IMR-90 (cell line): ENCODE measurements around the gene CHPT1. TPM values are rescaled to one million over a fixed set of nuclear protein-coding genes. Genes with fewer than 3 reads are reported as not detected.

Source experiments
- ATAC-seq: fragments of 200-7000 bp; cut with Tn5 transposase; 2 replicates; pipeline ENCODE4 v1.9.1; 2020; ENCODE audit warnings: low read depth, mild to moderate bottlenecking, moderate library complexity
- BruUV-seq: library from RNA; stranded (reverse); fragments of 400-500 nt; replicated peaks from 2 replicates; lab custom pipeline; 2021; lab: Mats Ljungman, UMichigan
- CTCF ChIA-PET: fragments of 300-600 bp; formaldehyde crosslinking; extraction: SDS; loops from one replicate; lab custom pipeline; 2021; ENCODE audit warnings: antibody characterized with exemption; lab: Yijun Ruan, JAX
- POLR2A ChIA-PET: fragments of 300-600 bp; sonication (Branson Sonifier 250); formaldehyde crosslinking; loops from one replicate; lab custom pipeline; 2022; ENCODE audit warnings: antibody characterized with exemption; ENCODE audit not compliant: unreplicated experiment; lab: Charles Lee
- DNase-seq: peaks from one replicate; pipeline ENCODE4 v3.0.0; 2013
- H2AFZ ChIP-seq: replicated peaks from 2 replicates; pipeline ENCODE3; 2013; ENCODE audit warnings: low read length, mild to moderate bottlenecking; ENCODE audit not compliant: poor library complexity
- H2AK5ac ChIP-seq: 2 replicates; pipeline ENCODE4 v1.6.1; 2013; ENCODE audit warnings: low read depth, low read length, inconsistent platforms
- H2AK9ac ChIP-seq: replicated peaks from 2 replicates; pipeline ENCODE3; 2013; ENCODE audit warnings: mild to moderate bottlenecking, low read depth, low read length, moderate library complexity; ENCODE audit not compliant: poor library complexity
- H2BK120ac ChIP-seq: 2 replicates; pipeline ENCODE4 v1.6.1; 2013; ENCODE audit warnings: low read depth, low read length, inconsistent platforms
- H2BK15ac ChIP-seq: 3 replicates; pipeline ENCODE4 v1.6.1; 2013; ENCODE audit warnings: low read depth, low read length, inconsistent platforms
- H2BK20ac ChIP-seq: 2 replicates; pipeline ENCODE4 v1.6.1; 2013; ENCODE audit warnings: low read depth, mild to moderate bottlenecking, inconsistent platforms, low read length, moderate library complexity
- H2BK5ac ChIP-seq: 2 replicates; pipeline ENCODE4 v1.6.1; 2013; ENCODE audit warnings: mild to moderate bottlenecking, low read depth, low read length, inconsistent platforms; ENCODE audit not compliant: poor library complexity, severe bottlenecking
- H3K14ac ChIP-seq: replicated peaks from 2 replicates; pipeline ENCODE4 v1.6.1; 2013; ENCODE audit warnings: low read depth, low read length, inconsistent platforms
- H3K18ac ChIP-seq: 2 replicates; pipeline ENCODE4 v1.6.1; 2013; ENCODE audit warnings: low read depth, low read length, control low read depth
- H3K23ac ChIP-seq: 2 replicates; pipeline ENCODE4 v1.6.1; 2013; ENCODE audit warnings: low read depth, low read length, inconsistent platforms
- H3K27ac ChIP-seq: 2 replicates; pipeline ENCODE4 v1.5.1; 2013; ENCODE audit warnings: mild to moderate bottlenecking, control low read depth, low read length; ENCODE audit not compliant: insufficient read depth
- H3K27me3 ChIP-seq: 2 replicates; pipeline ENCODE4 v1.6.1; 2013; ENCODE audit warnings: low read length; ENCODE audit not compliant: control insufficient read depth, insufficient read depth
- H3K36me3 ChIP-seq: 2 replicates; pipeline ENCODE4 v1.6.1; 2013; ENCODE audit warnings: low read length, mixed read lengths; ENCODE audit not compliant: control insufficient read depth, insufficient read depth
- H3K4ac ChIP-seq: 2 replicates; pipeline ENCODE4 v1.6.1; 2013; ENCODE audit warnings: low read depth, low read length, inconsistent platforms
- H3K4me1 ChIP-seq: 2 replicates; pipeline ENCODE4 v1.6.1; 2013; ENCODE audit warnings: low read length, mixed read lengths; ENCODE audit not compliant: control insufficient read depth, insufficient read depth
- H3K4me2 ChIP-seq: 2 replicates; pipeline ENCODE4 v1.6.1; 2013; ENCODE audit warnings: low read depth, mild to moderate bottlenecking, control low read depth, low read length, moderate library complexity
- H3K4me3 ChIP-seq: 2 replicates; pipeline ENCODE4 v1.5.1; 2013; ENCODE audit warnings: low read depth, mild to moderate bottlenecking, control low read depth, low read length, moderate library complexity; ENCODE audit not compliant: insufficient read depth
- H3K56ac ChIP-seq: 2 replicates; pipeline ENCODE4 v1.6.1; 2013; ENCODE audit warnings: low read length, inconsistent platforms; ENCODE audit not compliant: insufficient read depth; ENCODE audit errors: extremely low read depth
- H3K79me1 ChIP-seq, 2 experiments: 2 replicates each; pipeline ENCODE4 v1.6.1; 2013; ENCODE audit warnings: low read length in 2 of 2, inconsistent platforms in 1 of 2, low read depth in 1 of 2
- H3K9ac ChIP-seq: 2 replicates; pipeline ENCODE4 v1.6.1; 2013; ENCODE audit warnings: low read depth, low read length, control low read depth
- H3K9me1 ChIP-seq: 2 replicates; pipeline ENCODE4 v1.6.1; 2013; ENCODE audit warnings: low read length, inconsistent platforms; ENCODE audit not compliant: insufficient read depth
- H3K9me3 ChIP-seq: 2 replicates; pipeline ENCODE4 v1.6.1; 2013; ENCODE audit warnings: low read length; ENCODE audit not compliant: control insufficient read depth, insufficient read depth
- H4K20me1 ChIP-seq: 2 replicates; pipeline ENCODE4 v1.6.1; 2013; ENCODE audit warnings: low read length, inconsistent platforms; ENCODE audit not compliant: insufficient read depth
- H4K5ac ChIP-seq: 2 replicates; pipeline ENCODE4 v1.6.1; 2013; ENCODE audit warnings: mild to moderate bottlenecking, low read depth, low read length, control low read depth
- H4K8ac ChIP-seq, 2 experiments: 2 replicates each; pipeline ENCODE4 v1.6.1; 2013; ENCODE audit warnings: low read depth in 2 of 2, low read length in 2 of 2, control low read depth in 1 of 2, inconsistent platforms in 1 of 2
- H4K91ac ChIP-seq: 2 replicates; pipeline ENCODE4 v1.6.1; 2013; ENCODE audit warnings: low read depth, low read length, inconsistent platforms; ENCODE audit not compliant: insufficient read depth
- MXI1 ChIP-seq: IDR thresholded peaks from 2 replicates; pipeline ENCODE4 v1.6.1; 2012; ENCODE audit warnings: low read depth, mild to moderate bottlenecking, low read length, moderate library complexity, borderline replicate concordance
- RAD21 ChIP-seq: IDR thresholded peaks from 2 replicates; pipeline ENCODE4 v1.6.1; 2012; ENCODE audit warnings: low read length, improper control_type of control experiment
- SMC3 ChIP-seq: fragments of 150-350 bp; IDR thresholded peaks from 2 replicates; pipeline ENCODE4 v1.6.1; 2016; ENCODE audit warnings: low read depth, mild to moderate bottlenecking, antibody characterized with exemption, low read length, moderate library complexity
- WGBS, 2 experiments: methylation state at CpG; one replicate each; pipeline versions ENCODE4 v1.1.5 to v1.1.7; 2013; ENCODE audit warnings: missing lambda C conversion rate in 2 of 2; ENCODE audit not compliant: insufficient read length in 1 of 2; ENCODE audit errors: extremely low coverage in 2 of 2; 5-methylcytosine and 5-hydroxymethylcytosine counted together
- dilution Hi-C: fragments of 300-500 bp; cut with HindIII; formaldehyde crosslinking; loops from one replicate; pipeline ENCODE4 v1.14.3; 2018; ENCODE audit warnings: low sequenced_read_pairs; ENCODE audit not compliant: unreplicated experiment
- in situ Hi-C: fragments of 300-500 bp; cut with MboI; formaldehyde crosslinking; loops from 3 replicates; pipeline ENCODE4 v1.14.3; 2019; ENCODE audit warnings: low sequenced_read_pairs, inconsistent platforms, mixed read lengths
- intact Hi-C: fragments of 100-400 bp; cut with micrococcal nuclease; formaldehyde crosslinking; loops from 2 replicates; pipeline ENCODE4 v1.10.0; 2022
- polyA plus RNA-seq, 3 experiments: library from polyadenylated mRNA; depleted of rRNA; stranded (reverse); fragments of >200 nt; gene quantifications; 2 replicates each; pipeline ENCODE4 v1.2.3, GENCODE V29; 2012; ENCODE audit warnings: low replicate concordance in 1 of 3
- total RNA-seq: library from RNA; depleted of rRNA; stranded (reverse); fragments of >200 nt; gene quantifications from 2 replicates; pipeline ENCODE4 v1.2.3, GENCODE V29; 2012
- TF ChIP-seq, protein P1 (sequence below): conservative IDR thresholded peaks from 2 replicates; pipeline ENCODE4 v1.5.1; 2012; ENCODE audit warnings: mild to moderate bottlenecking, low read depth, low read length, improper control_type of control experiment

Gene CHPT1
- total and polyA plus RNA-seq, 2 of the 4 experiments (the other 2 are of a cell fraction) = 8.1 to 11.7 TPM

DNA sequence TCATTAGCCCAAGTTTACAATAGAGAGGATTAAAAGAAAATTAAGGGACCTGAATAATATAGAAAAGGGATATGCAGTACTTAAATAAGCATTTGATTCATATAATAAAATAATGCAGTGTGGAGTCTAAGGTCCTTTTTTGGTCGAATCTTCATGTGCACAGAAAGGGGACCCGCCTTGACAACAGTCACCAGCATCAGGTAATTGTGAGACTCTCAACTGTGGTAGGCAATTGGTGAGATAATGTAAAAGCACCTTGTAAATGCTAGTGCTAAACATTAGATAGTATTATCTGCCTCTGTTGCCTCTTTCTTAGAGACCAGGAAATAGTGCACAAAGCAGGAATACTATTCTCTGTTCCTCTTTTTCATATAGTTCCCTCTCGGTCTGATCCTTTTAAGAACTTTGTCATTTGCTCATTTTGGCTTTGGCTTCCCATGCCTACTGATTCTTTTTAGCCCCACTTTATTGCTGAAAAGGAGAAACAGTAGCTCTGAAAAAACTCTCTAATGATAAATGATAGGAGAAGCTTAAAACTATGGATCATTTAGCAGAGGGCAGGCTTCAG lies 17.5 kb downstream of the CHPT1 start:
- Histone ChIP-seq H2AK5ac (no peak overlapping the region), H3K14ac (no peak overlapping the region), H2BK15ac (no peak overlapping the region), H2BK120ac (no peak overlapping the region), H4K20me1 (no peaks in the 10 kb centered on the region), H3K9me3 (no peaks in the 10 kb centered on the region), H3K4me1 (peaks cover 2% of the 10 kb centered on the region; the same call in 1 of the 2 replicates), H3K9me1 (peaks cover 7% of the 10 kb centered on the region; the same call in 1 of the 2 replicates), H3K4me2 (no peak overlapping the region), H2BK20ac (no peak overlapping the region), H3K4ac (no peak overlapping the region), H3K56ac (no peak overlapping the region), H3K18ac (no peak overlapping the region), H3K23ac (no peak overlapping the region), H3K4me3 (no peak overlapping the region), H4K8ac (no peak overlapping the region), H3K36me3 (no peaks in the 10 kb centered on the region), H2AK9ac (no peak overlapping the region), H2AFZ (no peak overlapping the region), H4K5ac (no peak overlapping the region), H3K27ac (no peak overlapping the region), H3K79me1 (peaks cover 0 to 5% of the 10 kb centered on the region in 2 experiments; a peak in 2 of 4 replicates), H3K27me3 (no peaks in the 10 kb centered on the region), H3K9ac (no peak overlapping the region), H2BK5ac (no peak overlapping the region), H4K91ac (no peak overlapping the region)
- ChIA-PET CTCF (no interaction called here), POLR2A (no interaction called here)
- in situ Hi-C loops = no loop called here
- no peak for ATAC-seq
- intact Hi-C loops = no loop called here
- TF ChIP-seq SMC3 (no peak), RAD21 (no peak), MXI1 (no peak)
- TF ChIP-seq, protein P1, sequence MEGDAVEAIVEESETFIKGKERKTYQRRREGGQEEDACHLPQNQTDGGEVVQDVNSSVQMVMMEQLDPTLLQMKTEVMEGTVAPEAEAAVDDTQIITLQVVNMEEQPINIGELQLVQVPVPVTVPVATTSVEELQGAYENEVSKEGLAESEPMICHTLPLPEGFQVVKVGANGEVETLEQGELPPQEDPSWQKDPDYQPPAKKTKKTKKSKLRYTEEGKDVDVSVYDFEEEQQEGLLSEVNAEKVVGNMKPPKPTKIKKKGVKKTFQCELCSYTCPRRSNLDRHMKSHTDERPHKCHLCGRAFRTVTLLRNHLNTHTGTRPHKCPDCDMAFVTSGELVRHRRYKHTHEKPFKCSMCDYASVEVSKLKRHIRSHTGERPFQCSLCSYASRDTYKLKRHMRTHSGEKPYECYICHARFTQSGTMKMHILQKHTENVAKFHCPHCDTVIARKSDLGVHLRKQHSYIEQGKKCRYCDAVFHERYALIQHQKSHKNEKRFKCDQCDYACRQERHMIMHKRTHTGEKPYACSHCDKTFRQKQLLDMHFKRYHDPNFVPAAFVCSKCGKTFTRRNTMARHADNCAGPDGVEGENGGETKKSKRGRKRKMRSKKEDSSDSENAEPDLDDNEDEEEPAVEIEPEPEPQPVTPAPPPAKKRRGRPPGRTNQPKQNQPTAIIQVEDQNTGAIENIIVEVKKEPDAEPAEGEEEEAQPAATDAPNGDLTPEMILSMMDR = no peak
- DNase-seq = no peak
- dilution Hi-C loops = no loop called here
- BruUV-seq = no TSS peak
- no CpG with 5 or more reads among the region's 3 CpGs for WGBS, 2 experiments
